Measurements from ENCODE around the gene GNG10.

- TF ChIP-seq CTCF (conservative IDR thresholded peaks at IDR 0.05), result no peak
- TF ChIP-seq ZFX (IDR thresholded peaks at IDR 0.05), result no peak
These were observed 12.9 kb downstream of the GNG10 start for GRCh38 chr9:111674319-111674718.

Data from C4-2B (cell line).